ENCODE results near the gene CAMTA1.

CAMTA1 gene

DNA sequence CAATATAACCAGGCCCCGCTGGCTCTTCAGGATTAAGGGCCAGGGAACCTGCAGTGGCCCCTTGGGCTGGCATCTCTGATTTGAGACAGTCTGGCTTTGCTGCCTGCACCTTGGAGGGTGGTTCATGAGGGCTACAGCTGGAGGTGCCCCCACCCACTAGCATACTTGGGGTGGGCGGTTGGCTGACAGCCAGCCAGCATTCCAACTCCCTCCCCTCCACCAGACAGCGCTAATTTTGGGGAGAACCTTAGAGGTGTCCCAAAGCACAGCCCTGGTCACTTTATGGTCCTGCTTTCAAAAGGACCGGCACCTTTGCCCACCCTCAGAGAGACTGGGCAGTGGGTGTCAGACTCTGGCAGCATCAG lies 805.2 kb downstream of the CAMTA1 start:
- no peak for DNase-seq (ENCODE audit: low read depth)
- TF ChIP-seq, protein P1, sequence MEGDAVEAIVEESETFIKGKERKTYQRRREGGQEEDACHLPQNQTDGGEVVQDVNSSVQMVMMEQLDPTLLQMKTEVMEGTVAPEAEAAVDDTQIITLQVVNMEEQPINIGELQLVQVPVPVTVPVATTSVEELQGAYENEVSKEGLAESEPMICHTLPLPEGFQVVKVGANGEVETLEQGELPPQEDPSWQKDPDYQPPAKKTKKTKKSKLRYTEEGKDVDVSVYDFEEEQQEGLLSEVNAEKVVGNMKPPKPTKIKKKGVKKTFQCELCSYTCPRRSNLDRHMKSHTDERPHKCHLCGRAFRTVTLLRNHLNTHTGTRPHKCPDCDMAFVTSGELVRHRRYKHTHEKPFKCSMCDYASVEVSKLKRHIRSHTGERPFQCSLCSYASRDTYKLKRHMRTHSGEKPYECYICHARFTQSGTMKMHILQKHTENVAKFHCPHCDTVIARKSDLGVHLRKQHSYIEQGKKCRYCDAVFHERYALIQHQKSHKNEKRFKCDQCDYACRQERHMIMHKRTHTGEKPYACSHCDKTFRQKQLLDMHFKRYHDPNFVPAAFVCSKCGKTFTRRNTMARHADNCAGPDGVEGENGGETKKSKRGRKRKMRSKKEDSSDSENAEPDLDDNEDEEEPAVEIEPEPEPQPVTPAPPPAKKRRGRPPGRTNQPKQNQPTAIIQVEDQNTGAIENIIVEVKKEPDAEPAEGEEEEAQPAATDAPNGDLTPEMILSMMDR (conservative IDR thresholded peaks at IDR 0.05; ENCODE audit: control insufficient read depth, insufficient read depth, low read depth, low read length), result no peak
- no peak overlapping the region for H3K4me3 ChIP-seq (ENCODE audit: control insufficient read depth, low read depth, low read length)

DNA sequence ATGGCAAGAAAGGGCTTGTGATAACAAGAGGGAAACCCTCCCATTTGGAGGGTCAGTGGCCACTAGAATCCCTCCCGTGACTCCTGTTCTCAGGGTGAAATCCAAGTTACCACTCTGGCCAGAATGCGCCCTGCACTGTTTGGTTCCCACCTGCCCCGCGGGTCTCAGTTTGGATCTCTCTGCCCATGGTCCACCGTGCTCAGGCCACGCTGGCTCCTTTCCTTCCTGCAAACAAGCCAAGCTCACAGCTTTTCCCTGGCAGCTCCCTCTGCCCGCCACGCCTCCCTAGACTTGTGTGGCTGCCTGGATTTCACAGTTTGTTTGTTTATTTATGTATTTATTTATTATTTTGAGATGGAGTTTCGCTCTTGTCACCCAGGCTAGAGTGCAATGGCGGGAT lies 806.3 kb downstream of the CAMTA1 start:
- TF ChIP-seq, protein P1 (conservative IDR thresholded peaks at IDR 0.05; ENCODE audit: control insufficient read depth, insufficient read depth, low read depth, low read length), result no peak
- H3K4me3 ChIP-seq (ENCODE audit: control insufficient read depth, low read depth, low read length), result no peak overlapping the region
- DNase-seq (ENCODE audit: low read depth), result no peak

DNA sequence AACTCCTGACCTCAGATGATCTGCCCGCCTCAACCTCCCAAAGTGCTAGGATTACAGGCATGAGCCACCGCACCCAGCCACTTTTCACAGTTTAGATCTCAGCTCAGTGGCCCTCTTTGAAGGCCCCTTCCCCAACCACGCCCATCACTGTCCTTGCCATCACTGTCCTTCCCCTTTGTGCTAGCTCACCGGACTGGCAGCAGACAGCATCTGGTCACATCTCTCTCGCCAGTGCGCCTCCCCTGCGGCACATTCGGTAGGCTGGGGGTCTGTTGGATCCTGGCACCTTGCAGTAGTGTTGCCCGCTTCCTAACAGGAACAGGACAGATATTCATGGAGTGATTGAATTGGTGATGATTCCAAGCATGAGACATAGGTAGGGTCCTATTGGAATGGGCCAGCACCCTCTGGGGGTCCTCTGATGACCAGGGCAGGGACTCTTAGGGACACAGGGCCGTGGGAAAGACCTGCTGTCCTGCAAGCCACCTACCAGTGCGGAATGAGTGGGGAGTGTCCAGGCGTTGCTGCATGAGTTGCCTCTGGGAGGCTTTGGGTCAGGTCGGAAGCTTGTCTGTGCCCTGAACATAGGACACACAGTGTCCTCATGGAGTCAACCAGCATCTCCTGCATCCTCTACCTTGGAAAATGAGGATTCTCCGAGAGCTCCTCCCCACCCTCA lies 807.0 kb downstream of the CAMTA1 start:
- no peak for DNase-seq (ENCODE audit: low read depth)
- TF ChIP-seq, protein P1 (conservative IDR thresholded peaks at IDR 0.05; ENCODE audit: control insufficient read depth, insufficient read depth, low read depth, low read length), result no peak
- H3K4me3 ChIP-seq (ENCODE audit: control insufficient read depth, low read depth, low read length), result no peak overlapping the region

DNA sequence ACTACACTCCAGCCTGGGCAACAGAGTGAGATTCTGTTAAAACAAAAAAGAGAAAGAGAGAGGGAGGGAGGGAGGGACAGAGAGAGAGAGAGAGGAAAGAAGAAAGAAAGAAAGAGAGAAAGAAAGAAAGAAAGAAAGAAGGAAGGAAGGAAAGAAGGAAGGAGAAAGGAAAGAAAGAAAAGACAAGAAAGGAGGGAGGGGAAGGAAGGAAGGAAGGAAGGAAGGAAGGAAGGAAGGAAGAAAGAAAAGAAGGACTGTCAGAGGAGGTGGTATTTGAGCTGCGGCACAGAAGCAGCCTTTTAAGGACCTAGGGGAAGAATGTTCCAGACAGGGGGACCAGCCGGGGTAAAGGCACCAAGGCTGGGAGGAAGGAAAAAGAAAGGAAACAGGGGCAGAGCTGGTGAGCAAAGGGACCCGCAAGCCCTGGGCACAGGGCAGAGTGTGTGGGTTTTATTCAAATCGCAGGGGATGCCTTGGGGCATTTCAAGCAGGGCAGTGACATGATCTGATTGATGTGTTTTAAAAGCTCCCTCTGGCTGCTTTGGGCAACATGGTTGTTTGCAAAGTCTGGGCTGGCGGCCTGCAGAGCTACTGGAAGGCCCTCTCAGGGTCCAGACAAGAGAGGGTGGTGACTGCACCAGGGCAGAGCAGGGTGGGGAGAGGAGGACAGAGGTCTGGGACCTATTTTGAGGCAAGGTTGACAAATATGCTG lies 808.9 kb downstream of the CAMTA1 start:
- TF ChIP-seq, protein P1 (conservative IDR thresholded peaks at IDR 0.05; ENCODE audit: control insufficient read depth, insufficient read depth, low read depth, low read length), result no peak
- no peak for DNase-seq (ENCODE audit: low read depth)
- H3K4me3 ChIP-seq (ENCODE audit: control insufficient read depth, low read depth, low read length), result no peak overlapping the region

DNA sequence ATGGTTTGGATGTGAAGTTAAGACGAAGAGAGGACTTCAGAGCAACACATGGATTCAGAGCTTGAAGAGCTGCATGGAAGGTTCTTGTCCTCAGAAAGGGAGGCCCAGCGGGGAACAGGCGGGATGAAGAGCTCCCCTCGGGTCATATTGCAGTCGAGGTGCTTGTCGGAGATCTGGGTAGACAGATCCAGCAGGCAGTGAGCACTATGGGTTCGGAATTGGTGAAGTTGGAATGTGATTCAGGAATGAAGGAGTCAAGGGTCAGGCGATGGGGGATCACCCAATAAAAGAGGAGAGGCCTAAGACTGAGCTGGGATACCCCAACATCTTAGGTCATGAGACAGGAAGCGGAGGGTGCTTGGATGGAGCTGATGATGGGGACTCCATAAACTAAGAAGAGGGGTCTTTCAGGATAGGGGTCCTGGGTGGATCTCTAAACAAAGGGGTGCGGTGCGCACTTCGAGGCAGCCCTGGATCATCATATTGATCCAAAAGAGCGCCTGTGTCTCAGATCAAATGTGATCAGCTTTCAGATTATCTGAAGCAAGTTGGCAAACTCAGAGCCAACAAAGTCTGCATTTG lies 809.6 kb downstream of the CAMTA1 start:
- TF ChIP-seq, protein P1 (conservative IDR thresholded peaks at IDR 0.05; ENCODE audit: control insufficient read depth, insufficient read depth, low read depth, low read length), result no peak
- H3K4me3 ChIP-seq (ENCODE audit: control insufficient read depth, low read depth, low read length), result no peak overlapping the region
- no peak for DNase-seq (ENCODE audit: low read depth)

DNA sequence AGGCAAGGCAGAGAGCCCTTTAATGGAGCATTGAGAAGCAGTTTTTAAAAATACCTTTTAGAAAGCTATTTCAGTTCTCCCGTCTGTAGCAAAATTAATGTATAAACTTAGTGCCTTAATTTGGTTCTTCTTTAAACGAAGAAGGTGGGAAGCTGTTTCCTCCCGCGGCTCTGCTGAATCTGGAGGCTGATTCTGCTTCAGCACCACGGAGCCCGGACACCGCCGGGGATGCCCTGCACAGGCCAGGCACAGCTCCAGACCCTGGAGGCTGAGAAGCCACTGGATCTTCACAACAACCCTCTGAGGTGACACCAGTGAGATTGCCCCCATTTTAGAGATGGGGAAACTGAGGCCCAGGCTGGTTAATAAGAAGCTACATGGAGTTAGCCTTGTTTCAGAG lies 810.1 kb downstream of the CAMTA1 start:
- DNase-seq (ENCODE audit: low read depth), result no peak
- TF ChIP-seq, protein P1 (conservative IDR thresholded peaks at IDR 0.05; ENCODE audit: control insufficient read depth, insufficient read depth, low read depth, low read length), result no peak
- H3K4me3 ChIP-seq (ENCODE audit: control insufficient read depth, low read depth, low read length), result no peak overlapping the region

All from fibroblast of mammary gland (primary cell).